T47D (cell line): ENCODE results near the gene TAF5.
A peak's percentile ranks its signal among the peaks of the same experiment; 100 is the strongest.
"Not testable (repeated sequence)": the region's sequence is repeated elsewhere in the genome, so short reads cannot be mapped to it uniquely, and the experiment has no call there.

Experiments used
- DNase-seq, 2 experiments: peaks; one replicate each; pipeline versions ENCODE4 v3.0.0 to v3.0.0-alpha.2; 2011 to 2012; ENCODE audit warnings: low read depth in 1 of 2, low spot score in 1 of 2
- JUND ChIP-seq: IDR thresholded peaks from 2 replicates; pipeline ENCODE4 v1.6.1; 2012; ENCODE audit warnings: low read depth
- in situ Hi-C: cut with HindIII; loops from 2 replicates; pipeline ENCODE4 v1.10.0; 2016; ENCODE audit warnings: low sequenced_read_pairs, low pct_unique_long_range_greater_than_20kb

TAF5 gene

DNA sequence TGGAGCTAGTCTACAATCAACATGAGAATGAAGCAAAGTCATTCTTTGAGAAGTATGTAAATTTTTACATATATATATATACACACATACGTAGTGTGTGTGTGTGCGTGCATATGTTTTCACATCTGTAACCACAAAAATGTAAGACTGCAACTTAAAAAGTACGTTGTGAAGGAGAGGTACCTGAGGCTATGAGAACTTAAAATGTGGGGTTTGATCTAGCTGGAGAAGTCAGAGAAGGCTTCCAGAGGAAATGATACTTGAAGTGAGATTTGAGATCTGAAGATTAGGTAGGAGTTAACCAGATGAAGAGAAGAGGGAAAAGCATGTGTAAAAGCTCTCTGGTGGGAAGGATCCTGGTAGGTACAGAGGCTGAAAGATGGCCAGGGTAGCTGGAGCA, 5.8 kb downstream of the TAF5 start:
- DNase-seq, result no peak
- in situ Hi-C loops, result no loop called here
- TF ChIP-seq JUND, result no peak

DNA sequence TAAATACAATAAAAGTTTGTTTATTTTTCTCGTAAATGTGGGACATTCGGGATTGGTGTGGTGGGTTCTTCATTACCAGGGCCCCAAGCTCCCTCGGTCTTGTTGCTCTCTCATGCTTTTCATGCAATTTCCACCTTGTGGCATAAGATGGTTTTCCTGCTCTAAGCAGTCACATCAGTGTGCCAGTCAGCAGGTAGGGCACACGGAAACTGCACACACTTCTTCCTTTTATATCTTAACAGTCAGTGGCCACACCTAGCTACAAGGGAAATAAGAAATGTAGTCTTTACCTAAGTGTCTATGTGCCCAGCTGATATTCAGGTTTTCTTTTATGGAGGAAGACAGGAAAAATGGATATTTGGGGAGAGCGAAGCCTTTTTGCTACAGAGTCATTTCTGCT, 6.5 kb downstream of the TAF5 start:
- DNase-seq, result no peak
- TF ChIP-seq JUND, result no peak
- in situ Hi-C loops, result no loop called here

DNA sequence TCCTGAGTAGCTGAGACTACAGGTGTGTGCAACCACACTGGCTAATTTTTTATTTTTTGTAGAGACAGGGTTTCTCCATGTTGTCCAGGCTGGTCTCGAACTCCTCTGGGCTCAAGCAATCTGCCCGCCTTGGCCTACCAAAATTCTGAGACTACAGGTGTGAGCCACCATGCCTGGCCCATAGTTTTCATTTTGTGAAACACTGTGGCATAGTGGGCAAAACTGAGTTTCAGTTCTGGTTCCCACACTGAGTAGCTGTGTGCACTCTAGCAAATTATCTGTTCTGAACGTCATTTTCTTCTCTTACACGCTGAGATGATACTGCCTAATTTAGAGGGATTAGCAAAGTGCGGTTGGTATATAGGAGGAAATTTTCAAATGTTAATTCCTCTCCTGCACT, 15.0 kb downstream of the TAF5 start:
- no peak for TF ChIP-seq JUND
- in situ Hi-C loops, result no loop called here
- DNase-seq, result no peak

DNA sequence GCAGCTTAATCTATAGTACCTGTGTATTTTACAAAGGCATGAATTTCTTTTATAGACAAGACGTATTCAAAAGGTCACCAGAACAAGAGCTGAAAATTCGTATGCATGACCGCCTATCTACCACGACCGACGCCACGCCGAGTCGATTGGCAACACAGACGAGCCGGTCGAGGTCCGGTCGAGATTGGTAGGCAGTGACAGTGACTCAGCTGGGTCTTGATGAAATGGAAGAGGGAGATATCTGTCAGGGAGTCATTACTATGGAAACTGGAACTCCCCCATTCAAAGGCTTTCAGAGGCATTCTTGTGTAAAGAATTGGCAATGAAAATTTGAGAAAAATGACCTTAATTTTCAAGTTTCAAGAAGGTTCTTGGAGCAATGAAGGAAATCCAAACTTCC, 26.4 kb downstream of the TAF5 start:
- no peak for TF ChIP-seq JUND
- DNase-seq, result no peak
- in situ Hi-C loops, result no loop called here

DNA sequence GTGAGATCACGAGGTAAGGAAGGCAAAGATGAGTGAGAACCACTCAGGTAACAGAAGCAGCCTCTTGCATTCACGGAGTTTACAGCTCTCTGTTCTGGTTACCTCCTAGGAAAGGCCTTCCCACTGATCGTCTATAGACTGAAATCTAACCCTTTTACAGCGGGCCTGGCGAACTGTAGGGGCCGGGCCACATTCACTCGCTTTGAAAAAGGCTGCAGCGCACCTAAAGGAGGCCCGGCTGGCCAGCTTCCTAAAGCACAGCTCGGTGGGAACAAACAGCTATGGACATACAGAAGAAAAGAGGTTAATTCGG, 27.9 kb downstream of the TAF5 start:
- no peak for TF ChIP-seq JUND
- in situ Hi-C loops, result no loop called here
- peak in 1 of 2 experiments; percentile 19 for DNase-seq

DNA sequence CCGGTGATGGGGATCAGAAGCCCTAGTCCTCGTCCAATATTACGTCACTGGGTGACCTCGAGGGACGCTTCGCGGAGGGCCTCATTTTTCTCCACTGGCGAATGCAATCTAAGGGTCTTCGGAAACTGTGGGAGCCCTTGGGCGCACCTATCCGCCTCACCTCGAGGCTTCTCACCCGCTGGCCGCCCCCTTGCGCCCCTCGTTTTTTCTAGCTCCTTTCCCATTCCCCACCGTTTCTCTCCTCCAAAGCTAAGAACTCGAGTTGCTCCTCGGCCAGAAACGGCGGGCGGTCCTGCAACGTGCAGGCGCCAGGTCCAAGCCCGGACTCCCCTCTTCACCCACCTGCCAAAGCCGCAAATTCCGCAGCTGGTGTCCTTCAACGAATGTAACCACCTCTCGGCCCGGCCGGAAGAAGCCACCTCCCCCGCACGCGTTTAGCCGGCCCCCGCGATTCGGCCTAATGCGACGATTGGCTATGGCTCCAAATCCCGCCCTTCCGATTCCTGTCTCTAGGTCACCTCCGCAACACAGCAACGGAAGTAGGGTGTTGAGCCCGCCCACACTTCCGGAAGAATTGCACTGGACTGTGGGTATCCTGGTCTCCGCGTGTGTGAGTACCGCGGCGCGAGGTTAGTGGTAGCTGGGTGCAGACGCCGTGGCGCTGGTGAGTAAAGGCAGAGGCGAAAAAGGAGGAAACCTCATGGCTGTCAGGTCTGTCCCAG, 28.5 kb downstream of the TAF5 start, which contains the start of the genes ATP5MK and PDCD11:
ATP5MK (minus strand) TSS at position 409 of the 722 bp plus-strand sequence. CDS start 4,018 bp downstream, outside the sequence.
PDCD11 (plus strand) TSS at position 560 of the 722 bp plus-strand sequence. CDS start 1,801 bp downstream, outside the sequence.
- peak; percentile 71 to 98 for DNase-seq
- in situ Hi-C loops, result no loop called here
- no peak for TF ChIP-seq JUND

DNA sequence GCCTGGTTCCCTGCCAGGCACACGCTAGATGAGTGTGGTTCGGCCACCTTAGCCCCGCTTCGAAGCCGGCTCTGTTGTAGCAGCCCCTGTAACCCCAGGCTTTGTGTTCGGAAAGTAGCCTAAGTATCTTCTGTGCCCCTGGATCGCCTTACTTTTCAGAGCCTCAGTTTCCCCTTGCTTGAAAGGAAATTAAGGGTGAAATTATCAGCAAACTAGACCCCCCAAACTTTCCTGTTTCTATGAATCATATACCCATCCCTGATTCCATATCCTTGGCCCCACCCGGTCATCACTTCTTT, 29.0 kb downstream of the TAF5 start:
- DNase-seq, result no peak
- no peak for TF ChIP-seq JUND
- in situ Hi-C loops, result no loop called here

DNA sequence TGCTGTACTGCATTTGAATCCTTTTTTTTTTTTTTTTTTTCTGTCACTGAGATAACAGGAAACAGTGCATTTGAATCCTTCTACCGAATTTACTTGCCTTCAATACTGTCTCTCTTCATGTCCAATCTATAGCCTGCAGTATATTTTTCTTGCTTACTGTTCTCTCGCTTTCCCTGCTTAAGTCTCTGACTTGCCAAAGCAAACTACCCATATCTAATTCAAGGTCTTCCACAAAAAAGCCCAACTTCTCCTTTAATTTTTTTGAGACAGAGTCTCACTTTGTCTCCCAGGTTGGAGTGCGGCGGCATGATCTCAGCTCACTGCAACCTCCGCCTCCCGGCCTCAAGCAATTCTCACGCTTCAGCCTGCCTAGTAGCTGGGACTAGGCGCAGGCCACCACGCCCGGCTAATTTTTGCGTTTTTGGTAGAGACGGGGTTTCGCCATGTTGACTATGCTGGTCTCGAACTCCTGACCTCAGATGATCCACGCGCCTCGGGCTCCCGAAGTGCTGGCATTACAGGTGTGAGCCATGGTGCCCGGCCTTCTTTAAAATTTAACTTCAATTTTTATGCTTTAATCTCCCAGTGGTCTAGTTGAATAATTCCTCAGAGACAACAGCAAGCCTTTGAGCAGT, 29.5 kb downstream of the TAF5 start:
- DNase-seq, result peak in 1 of 2 experiments; percentile 6
- in situ Hi-C loops, result no loop called here
- TF ChIP-seq JUND, result no peak

DNA sequence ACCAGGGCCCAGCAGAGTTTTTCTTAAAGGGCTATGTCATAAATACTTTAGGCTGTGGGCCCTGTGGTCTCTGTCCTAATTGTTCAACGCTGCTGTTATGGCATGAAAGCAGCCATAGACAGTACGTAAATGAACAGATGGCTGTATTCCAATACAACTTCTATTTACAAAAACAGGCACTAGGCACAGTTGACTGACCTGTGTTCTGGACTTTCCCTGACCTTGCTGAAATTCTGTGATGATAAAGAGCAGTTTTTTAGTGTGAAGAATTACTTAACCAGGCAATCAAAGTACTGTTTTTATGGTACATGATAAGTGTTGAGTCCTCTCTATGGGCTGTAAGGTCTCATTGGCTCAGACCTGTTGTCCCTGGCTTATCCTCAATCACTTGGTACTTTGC, 45.8 kb downstream of the TAF5 start:
- in situ Hi-C loops, result no loop called here
- TF ChIP-seq JUND, result no peak
- no peak for DNase-seq

DNA sequence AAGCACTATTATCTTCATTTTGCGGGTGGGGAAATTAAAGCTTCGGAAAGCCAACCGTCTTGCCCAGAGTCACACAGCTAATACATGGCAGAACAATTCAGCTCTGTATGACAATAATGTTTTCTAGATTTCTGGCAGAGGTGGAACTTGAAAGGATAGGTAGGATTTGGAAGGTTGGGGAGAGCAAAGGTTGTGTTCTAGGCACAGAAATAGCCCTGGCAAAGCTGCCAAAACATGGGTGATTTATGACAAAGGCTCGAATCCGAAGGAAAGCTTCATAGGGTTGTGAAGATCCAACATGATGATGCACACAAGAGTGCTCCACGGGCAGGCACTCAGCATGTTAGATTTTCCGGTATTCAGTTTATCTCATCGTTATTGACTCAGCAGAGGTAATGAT, 47.8 kb downstream of the TAF5 start:
- DNase-seq, result no peak
- no peak for TF ChIP-seq JUND
- in situ Hi-C loops, result no loop called here

DNA sequence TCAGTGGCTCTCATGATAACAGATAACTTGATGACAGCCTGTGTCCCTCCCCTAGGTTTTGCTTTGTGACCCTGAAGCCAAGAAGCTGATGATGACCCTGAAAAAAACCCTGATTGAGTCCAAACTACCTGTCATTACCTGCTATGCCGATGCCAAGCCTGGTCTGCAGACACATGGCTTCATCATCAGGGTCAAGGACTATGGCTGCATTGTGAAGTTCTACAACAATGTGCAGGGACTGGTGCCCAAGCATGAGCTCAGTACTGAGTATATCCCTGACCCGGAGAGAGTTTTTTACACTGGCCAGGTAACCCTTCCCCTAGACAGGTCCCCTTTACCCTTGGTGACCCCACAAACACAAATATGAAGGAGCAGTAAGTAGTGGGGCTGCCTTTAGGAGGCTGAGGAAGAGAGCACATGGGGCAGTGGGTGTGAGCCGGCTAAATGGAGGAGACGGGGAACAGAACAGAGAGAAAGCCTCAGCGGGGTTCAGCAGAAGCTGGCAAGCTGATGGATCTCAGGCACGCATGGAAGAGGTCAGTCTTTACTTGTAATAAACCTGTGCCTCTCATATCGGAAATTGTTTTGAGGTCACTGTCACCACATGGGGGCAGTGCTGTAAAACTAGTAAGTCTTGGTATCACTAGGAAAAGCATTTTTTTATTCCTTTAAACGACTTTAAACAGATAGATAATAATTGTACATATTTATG, 48.8 kb downstream of the TAF5 start:
- in situ Hi-C loops, result no loop called here
- TF ChIP-seq JUND, result no peak
- peak; percentile 9 to 60 for DNase-seq

DNA sequence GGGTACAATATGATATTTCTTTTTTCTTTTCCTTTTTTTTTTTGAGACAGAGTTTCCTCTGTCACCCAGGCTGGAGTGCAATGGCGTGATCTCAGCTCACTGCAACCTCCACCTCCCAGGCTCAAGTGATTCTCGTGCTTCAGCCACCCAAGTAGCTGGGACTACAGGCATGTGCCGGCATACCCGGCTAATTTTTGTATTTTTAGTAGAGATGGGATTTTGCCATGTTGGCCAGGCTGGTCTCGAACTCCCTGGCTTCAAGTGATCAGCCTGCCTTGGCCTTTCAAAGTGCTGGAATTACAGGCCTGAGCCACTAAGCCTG, 49.3 kb downstream of the TAF5 start:
- in situ Hi-C loops, DNase-seq: not testable (repeated sequence)

DNA sequence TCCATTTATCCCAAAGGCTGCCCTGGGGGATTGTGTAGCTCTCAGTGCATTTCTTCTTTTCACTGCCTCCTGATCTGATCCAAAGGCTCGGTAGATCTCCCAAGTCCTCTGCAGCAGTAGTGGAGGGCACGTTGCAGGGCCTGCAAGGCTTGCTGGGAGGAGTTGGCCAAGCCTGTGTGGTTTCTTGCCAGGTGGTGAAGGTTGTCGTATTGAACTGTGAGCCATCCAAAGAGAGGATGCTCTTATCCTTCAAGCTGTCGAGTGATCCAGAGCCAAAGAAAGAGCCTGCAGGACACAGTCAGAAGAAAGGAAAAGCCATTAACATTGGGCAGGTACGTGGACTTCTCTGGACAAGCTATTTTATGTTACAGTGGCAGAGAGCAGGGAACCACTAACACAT, 49.8 kb downstream of the TAF5 start:
- in situ Hi-C loops, result no loop called here
- TF ChIP-seq JUND, result no peak
- DNase-seq, result no peak
